HepG2 (cell line): ENCODE results near the gene ZNF581. TPM values are rescaled to one million over a fixed set of nuclear protein-coding genes. Genes with fewer than 3 reads are reported as not detected.

Source experiments
- ATAC-seq: fragments of 200-7000 bp; cut with Tn5 transposase; 3 replicates; pipeline ENCODE4 v1.9.1; 2020; ENCODE audit warnings: mild to moderate bottlenecking, moderate library complexity
- BruUV-seq: library from RNA; stranded (reverse); fragments of 400-500 nt; replicated peaks from 2 replicates; lab custom pipeline; 2021; lab: Mats Ljungman, UMichigan
- CTCF ChIA-PET: fragments of 300-600 bp; formaldehyde crosslinking; extraction: SDS; loops from one replicate; lab custom pipeline; 2021; ENCODE audit warnings: low total read pairs, inconsistent platforms, low intra/inter-chr PET ratio; lab: Yijun Ruan, JAX
- POLR2A ChIA-PET: fragments of 350-600 bp; sonication (Branson Sonifier 250); formaldehyde crosslinking; loops from one replicate; lab custom pipeline; 2020; ENCODE audit warnings: antibody characterized with exemption, inconsistent platforms; lab: Yijun Ruan, JAX
- DNase-seq: peaks from one replicate; pipeline ENCODE4 v3.0.0-alpha.2; 2015; ENCODE audit warnings: low spot score
- FAIRE-seq: peaks from 3 replicates; lab custom pipeline; 2011; peaks lifted over from hg19 to GRCh38; lab: Jason Lieb, UNC
- H2AFZ ChIP-seq: one replicate; pipeline ENCODE4 v1.6.1; 2011; ENCODE audit warnings: low read length, inconsistent platforms
- H3K27ac ChIP-seq: fragments of 300-600 bp; 3 replicates; pipeline ENCODE4 v1.8.0; 2011; ENCODE audit warnings: mixed run types, mild to moderate bottlenecking, mixed read lengths, low read length, inconsistent platforms; ENCODE audit not compliant: insufficient read depth; ENCODE audit errors: extremely low read length
- H3K27me3 ChIP-seq, 2 experiments: fragments of 200-600 bp in 1 of 2; 2 replicates in 1 of 2; 3 replicates in 1 of 2; pipeline versions ENCODE4 v1.6.0 to v1.8.0; 2011; ENCODE audit warnings: low read length in 2 of 2, mild to moderate bottlenecking in 2 of 2, moderate library complexity in 2 of 2, inconsistent platforms in 1 of 2; ENCODE audit not compliant: insufficient read depth in 2 of 2, control insufficient read depth in 1 of 2
- H3K36me3 ChIP-seq, 2 experiments: fragments of 200-600 bp in 1 of 2; replicated peaks in 1 of 2; 2 replicates in 1 of 2; 3 replicates in 1 of 2; pipeline versions ENCODE4 v1.5.1 to v1.8.0; 2011; ENCODE audit warnings: low read length in 2 of 2, inconsistent platforms in 1 of 2; ENCODE audit not compliant: insufficient read depth in 2 of 2, control insufficient read depth in 1 of 2
- H3K4me1 ChIP-seq: 2 replicates; pipeline ENCODE4 v1.5.1; 2012; ENCODE audit warnings: low read length, inconsistent platforms; ENCODE audit not compliant: insufficient read depth
- H3K4me2 ChIP-seq: 2 replicates; pipeline ENCODE4 v1.6.0; 2011; ENCODE audit warnings: low read depth, low read length, inconsistent platforms
- H3K4me3 ChIP-seq, 3 experiments: fragments of 200-600 bp in 1 of 3; sonication (generic), shearing (Covaris generic) in 1 of 3; replicated peaks in 1 of 3; 2 replicates each; pipeline ENCODE4 v1.5.1; 2011 to 2016; ENCODE audit warnings: low read length in 3 of 3, inconsistent platforms in 2 of 3, low read depth in 2 of 3, mild to moderate bottlenecking in 2 of 3, control low read depth in 1 of 3, mixed read lengths in 1 of 3; ENCODE audit not compliant: insufficient read depth in 1 of 3
- H3K79me2 ChIP-seq: one replicate; pipeline ENCODE4 v1.6.1; 2011; ENCODE audit warnings: low read length, inconsistent platforms; ENCODE audit not compliant: insufficient read depth
- H3K9ac ChIP-seq: 2 replicates; pipeline ENCODE4 v1.6.0; 2011; ENCODE audit warnings: mild to moderate bottlenecking, low read depth, low read length, inconsistent platforms; ENCODE audit not compliant: insufficient read depth
- H3K9me3 ChIP-seq: 2 replicates; pipeline ENCODE4 v1.5.1; 2012; ENCODE audit warnings: mild to moderate bottlenecking, low read length
- H4K20me1 ChIP-seq: 2 replicates; pipeline ENCODE4 v1.6.0; 2011; ENCODE audit warnings: inconsistent platforms, mild to moderate bottlenecking, low read length, moderate library complexity; ENCODE audit not compliant: insufficient read depth
- EHMT2 ChIP-seq: fragments of 200-600 bp; sonication (generic); IDR thresholded peaks from 2 replicates; pipeline ENCODE4 v1.7.0; 2017; ENCODE audit warnings: antibody characterized with exemption, low read depth, low read length, borderline replicate concordance
- KAT7 ChIP-seq: IDR thresholded peaks from 2 replicates; pipeline ENCODE4 v1.6.1; 2018; ENCODE audit warnings: borderline replicate concordance, missing compliant biosample characterization
- NKX3-1 ChIP-seq: sonication (generic); formaldehyde crosslinking; IDR thresholded peaks from 2 replicates; pipeline ENCODE4 v1.5.0; 2020; ENCODE audit warnings: missing genetic modification reagents
- NRL ChIP-seq: sonication (generic); formaldehyde crosslinking; IDR thresholded peaks from 2 replicates; pipeline ENCODE4 v1.5.0; 2020; ENCODE audit warnings: missing genetic modification reagents, mild to moderate bottlenecking, moderate library complexity, borderline replicate concordance
- PAX8 ChIP-seq: sonication (generic); formaldehyde crosslinking; IDR thresholded peaks from 2 replicates; pipeline ENCODE4 v1.8.0; 2022; ENCODE audit warnings: mild to moderate bottlenecking, missing genetic modification reagents, borderline replicate concordance
- SP5 ChIP-seq: IDR thresholded peaks from 2 replicates; pipeline ENCODE4 v1.6.1; 2016; ENCODE audit warnings: low read depth, borderline replicate concordance
- ZFP82 ChIP-seq: sonication (generic); formaldehyde crosslinking; IDR thresholded peaks from 2 replicates; pipeline ENCODE4 v1.5.1; 2020; ENCODE audit warnings: mild to moderate bottlenecking, missing genetic modification reagents, borderline replicate concordance
- ZNF383 ChIP-seq: sonication (generic); formaldehyde crosslinking; IDR thresholded peaks from 2 replicates; pipeline ENCODE4 v1.4.0; 2020; ENCODE audit warnings: missing genetic modification reagents, mild to moderate bottlenecking, borderline replicate concordance
- ZNF605 ChIP-seq: sonication (generic); formaldehyde crosslinking; IDR thresholded peaks from 2 replicates; pipeline ENCODE4 v1.8.0; 2022; ENCODE audit warnings: mild to moderate bottlenecking, missing genetic modification reagents
- WGBS: methylation state at CpG from one replicate; pipeline ENCODE4 v1.1.6; 2017; ENCODE audit warnings: low lambda C conversion rate; 5-methylcytosine and 5-hydroxymethylcytosine counted together
- in situ Hi-C: cut with HindIII; loops from 2 replicates; pipeline ENCODE4 v1.10.0; 2017; ENCODE audit warnings: low pct_unique_long_range_greater_than_20kb; ENCODE audit not compliant: extremely low pct_ligation_motif_present
- intact Hi-C: fragments of 100-400 bp; cut with micrococcal nuclease; formaldehyde crosslinking; loops from one replicate; pipeline ENCODE4 v1.10.0; 2022; ENCODE audit not compliant: unreplicated experiment
- polyA plus RNA-seq, 8 experiments: library from polyadenylated mRNA; depleted of rRNA in 3 of 8; stranded (reverse) in 7 of 8; unstranded in 1 of 8; fragments of >200 nt; fragmentation: Illumina TruSeq in 4 of 8; extraction: Trizol in 4 of 8; gene quantifications; 2 replicates each; pipeline versions ENCODE4 v1.2.1 to v1.2.3, GENCODE V29; 2011 to 2016; ENCODE audit warnings: low read depth in 4 of 8, missing spikeins in 1 of 8, mixed read lengths in 1 of 8; ENCODE audit not compliant: insufficient read depth in 1 of 8
- total RNA-seq, 5 experiments: library from RNA; depleted of rRNA; stranded (reverse); fragments of >200 nt; fragmentation: Illumina TruSeq; extraction: Trizol; gene quantifications; 2 replicates each; pipeline ENCODE4 v1.2.3, GENCODE V29; 2016; ENCODE audit warnings: low read depth in 1 of 5
- TF ChIP-seq, protein P1 (sequence below): sonication (generic); formaldehyde crosslinking; IDR thresholded peaks from 2 replicates; pipeline ENCODE4 v1.4.0; 2020; ENCODE audit warnings: missing genetic modification reagents
- TF ChIP-seq, protein P2 (sequence below): sonication (generic); formaldehyde crosslinking; IDR thresholded peaks from 2 replicates; pipeline ENCODE4 v1.4.0; 2020; ENCODE audit warnings: missing genetic modification reagents
- TF ChIP-seq, protein P3 (sequence below): sonication (generic); formaldehyde crosslinking; IDR thresholded peaks from 2 replicates; pipeline ENCODE4 v1.4.0; 2020; ENCODE audit warnings: missing genetic modification reagents, borderline replicate concordance

ZNF581 gene
- total and polyA plus RNA-seq, 2 of the 13 experiments (the other 11 are each of a cell fraction or from before 2014, with no cell fraction given): 19.6 to 49.5 TPM

DNA sequence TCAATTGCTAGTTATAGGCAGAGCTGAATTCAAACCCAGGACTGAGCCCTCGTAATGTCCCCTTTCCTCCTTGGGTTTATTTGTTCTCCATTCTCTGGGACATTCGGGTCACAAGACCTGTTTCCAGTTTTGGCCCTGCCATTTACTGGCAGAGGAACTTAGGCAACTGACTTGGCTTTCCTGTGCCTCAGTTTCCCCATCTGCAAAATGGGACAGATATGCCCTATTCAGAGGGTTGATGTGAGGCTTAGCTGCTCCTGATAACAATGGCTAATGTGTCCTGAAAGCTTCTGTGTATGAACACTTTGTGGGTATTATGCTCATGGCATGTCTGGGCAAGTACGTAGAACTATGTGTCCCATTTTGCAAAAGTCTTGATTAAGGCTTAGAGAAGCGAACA, 42.4 kb upstream of the ZNF581 start (continued):
- TF ChIP-seq, protein P1, sequence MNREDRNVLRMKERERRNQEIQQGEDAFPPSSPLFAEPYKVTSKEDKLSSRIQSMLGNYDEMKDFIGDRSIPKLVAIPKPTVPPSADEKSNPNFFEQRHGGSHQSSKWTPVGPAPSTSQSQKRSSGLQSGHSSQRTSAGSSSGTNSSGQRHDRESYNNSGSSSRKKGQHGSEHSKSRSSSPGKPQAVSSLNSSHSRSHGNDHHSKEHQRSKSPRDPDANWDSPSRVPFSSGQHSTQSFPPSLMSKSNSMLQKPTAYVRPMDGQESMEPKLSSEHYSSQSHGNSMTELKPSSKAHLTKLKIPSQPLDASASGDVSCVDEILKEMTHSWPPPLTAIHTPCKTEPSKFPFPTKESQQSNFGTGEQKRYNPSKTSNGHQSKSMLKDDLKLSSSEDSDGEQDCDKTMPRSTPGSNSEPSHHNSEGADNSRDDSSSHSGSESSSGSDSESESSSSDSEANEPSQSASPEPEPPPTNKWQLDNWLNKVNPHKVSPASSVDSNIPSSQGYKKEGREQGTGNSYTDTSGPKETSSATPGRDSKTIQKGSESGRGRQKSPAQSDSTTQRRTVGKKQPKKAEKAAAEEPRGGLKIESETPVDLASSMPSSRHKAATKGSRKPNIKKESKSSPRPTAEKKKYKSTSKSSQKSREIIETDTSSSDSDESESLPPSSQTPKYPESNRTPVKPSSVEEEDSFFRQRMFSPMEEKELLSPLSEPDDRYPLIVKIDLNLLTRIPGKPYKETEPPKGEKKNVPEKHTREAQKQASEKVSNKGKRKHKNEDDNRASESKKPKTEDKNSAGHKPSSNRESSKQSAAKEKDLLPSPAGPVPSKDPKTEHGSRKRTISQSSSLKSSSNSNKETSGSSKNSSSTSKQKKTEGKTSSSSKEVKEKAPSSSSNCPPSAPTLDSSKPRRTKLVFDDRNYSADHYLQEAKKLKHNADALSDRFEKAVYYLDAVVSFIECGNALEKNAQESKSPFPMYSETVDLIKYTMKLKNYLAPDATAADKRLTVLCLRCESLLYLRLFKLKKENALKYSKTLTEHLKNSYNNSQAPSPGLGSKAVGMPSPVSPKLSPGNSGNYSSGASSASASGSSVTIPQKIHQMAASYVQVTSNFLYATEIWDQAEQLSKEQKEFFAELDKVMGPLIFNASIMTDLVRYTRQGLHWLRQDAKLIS (CRISPR knock-in tag): 0 out of 2 replicates have a peak, but pooled peaks have one; percentile 25
- TF ChIP-seq KAT7 (CRISPR knock-in tag): no peak
- no peak for TF ChIP-seq NKX3-1 (CRISPR knock-in tag)
- peak; percentile 4; the same call in 1 of the 2 replicates for TF ChIP-seq ZNF605
- TF ChIP-seq SP5: no peak

DNA sequence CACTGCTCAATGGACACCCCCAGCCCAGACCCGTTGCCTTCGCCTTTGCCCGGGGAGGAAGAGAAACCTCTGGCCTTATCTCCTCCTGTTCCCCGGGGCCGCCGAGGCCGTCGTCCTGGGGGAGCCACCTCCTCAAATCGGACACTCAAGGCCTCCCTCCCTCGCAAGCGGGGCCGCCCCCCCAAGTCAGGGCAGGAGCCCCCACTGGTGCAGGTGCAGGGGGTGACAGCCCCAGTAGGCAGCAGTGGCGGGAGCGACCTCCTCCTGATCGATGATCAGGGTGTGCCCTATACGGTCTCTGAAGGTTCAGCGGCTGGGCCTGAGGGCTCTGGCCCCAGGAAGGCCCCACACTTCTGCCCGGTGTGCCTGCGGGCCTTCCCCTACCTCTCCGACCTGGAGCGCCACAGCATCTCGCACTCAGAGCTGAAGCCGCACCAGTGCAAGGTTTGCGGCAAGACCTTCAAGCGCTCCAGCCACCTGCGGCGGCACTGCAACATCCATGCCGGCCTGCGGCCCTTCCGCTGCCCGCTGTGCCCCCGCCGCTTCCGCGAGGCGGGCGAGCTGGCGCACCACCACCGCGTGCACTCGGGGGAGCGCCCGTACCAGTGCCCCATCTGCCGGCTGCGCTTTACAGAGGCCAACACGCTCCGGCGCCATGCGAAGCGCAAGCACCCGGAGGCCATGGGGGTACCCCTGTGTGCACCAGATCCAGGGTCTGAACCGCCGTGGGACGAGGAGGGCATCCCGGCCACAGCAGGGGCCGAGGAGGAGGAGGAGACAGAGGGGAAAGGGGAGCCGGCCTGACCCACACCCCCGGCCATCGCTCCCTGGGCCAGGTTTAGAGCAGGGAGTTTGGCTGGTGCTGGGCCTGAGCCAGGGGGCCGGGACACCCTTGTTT, 41.1 kb upstream of the ZNF581 start:
- no TSS peak for BruUV-seq
- peaks cover 0 to 6% of the 10 kb centered on the region in 2 experiments; a peak in 3 of 5 replicates for H3K36me3 ChIP-seq
- ChIA-PET POLR2A (interaction anchor here (1.2 to 4.9 kb wide), 2 partner anchors 17 to 55 kb away, joined by 3 to 66 read pairs; no protein-coding TSS in a partner anchor), CTCF (no interaction called here)
- 95% methylated on average over 32 of the region's 60 CpGs for WGBS
- no peaks in the 10 kb centered on the region for H3K9me3 ChIP-seq
- DNase-seq (no peak), ATAC-seq (no peak), FAIRE-seq (no peak)
- H3K79me2 ChIP-seq: peaks cover 12% of the 10 kb centered on the region
- H3K4me3 ChIP-seq: no peak overlapping the region
- H3K4me1 ChIP-seq: peaks cover 53% of the 10 kb centered on the region
- no peaks in the 10 kb centered on the region; a peak in 1 of 5 replicates for H3K27me3 ChIP-seq
- no peak overlapping the region for H2AFZ ChIP-seq
- peak overlapping the region; percentile 75; the same call in 1 of the 2 replicates for H3K9ac ChIP-seq
- no peak overlapping the region for H3K4me2 ChIP-seq
- in situ Hi-C loops (no loop called here), intact Hi-C loops (loop anchor here (10.0 kb wide), 1 partner anchor 48 kb away; no protein-coding TSS in a partner anchor)
- 0 out of 2 replicates have a peak, but pooled peaks cover 6% of the 10 kb centered on the region for H4K20me1 ChIP-seq
- H3K27ac ChIP-seq: peak overlapping the region; percentile 98
- TF ChIP-seq PAX8 (CRISPR knock-in tag) (no peak), NRL (CRISPR knock-in tag) (no peak), ZNF383 (CRISPR knock-in tag) (no peak), ZFP82 (CRISPR knock-in tag) (no peak), EHMT2 (no peak)
- TF ChIP-seq, protein P2, sequence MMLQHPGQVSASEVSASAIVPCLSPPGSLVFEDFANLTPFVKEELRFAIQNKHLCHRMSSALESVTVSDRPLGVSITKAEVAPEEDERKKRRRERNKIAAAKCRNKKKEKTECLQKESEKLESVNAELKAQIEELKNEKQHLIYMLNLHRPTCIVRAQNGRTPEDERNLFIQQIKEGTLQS (CRISPR knock-in tag): no peak
- TF ChIP-seq, protein P3, sequence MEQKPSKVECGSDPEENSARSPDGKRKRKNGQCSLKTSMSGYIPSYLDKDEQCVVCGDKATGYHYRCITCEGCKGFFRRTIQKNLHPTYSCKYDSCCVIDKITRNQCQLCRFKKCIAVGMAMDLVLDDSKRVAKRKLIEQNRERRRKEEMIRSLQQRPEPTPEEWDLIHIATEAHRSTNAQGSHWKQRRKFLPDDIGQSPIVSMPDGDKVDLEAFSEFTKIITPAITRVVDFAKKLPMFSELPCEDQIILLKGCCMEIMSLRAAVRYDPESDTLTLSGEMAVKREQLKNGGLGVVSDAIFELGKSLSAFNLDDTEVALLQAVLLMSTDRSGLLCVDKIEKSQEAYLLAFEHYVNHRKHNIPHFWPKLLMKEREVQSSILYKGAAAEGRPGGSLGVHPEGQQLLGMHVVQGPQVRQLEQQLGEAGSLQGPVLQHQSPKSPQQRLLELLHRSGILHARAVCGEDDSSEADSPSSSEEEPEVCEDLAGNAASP (CRISPR knock-in tag): no peak
